AG09309 (cell line): ENCODE results near the gene GRPEL1.

ENCODE experiments used
- DNase-seq: peaks from one replicate; pipeline ENCODE4 v3.0.0-alpha.2; 2010; ENCODE audit warnings: low read depth
- H3K4me3 ChIP-seq: 2 replicates; pipeline ENCODE4 v1.5.1; 2011; ENCODE audit warnings: mild to moderate bottlenecking, low read depth, low read length, moderate library complexity; ENCODE audit not compliant: control insufficient read depth
- CTCF ChIP-seq: IDR thresholded peaks from 2 replicates; pipeline ENCODE4 v1.5.1; 2011; ENCODE audit warnings: mild to moderate bottlenecking, low read depth, low read length, inconsistent platforms; ENCODE audit not compliant: insufficient read depth, control insufficient read depth; ENCODE audit errors: missing control alignments

Gene GRPEL1

GRCh38 chr4:7016086-7016485 lies 51.8 kb downstream of the GRPEL1 start:
- TF ChIP-seq CTCF = no peak
- no peak overlapping the region for H3K4me3 ChIP-seq

GRCh38 chr4:7015383-7016035 lies 52.4 kb downstream of the GRPEL1 start:
- TF ChIP-seq CTCF = no peak
- DNase-seq = no peak
- H3K4me3 ChIP-seq = no peak overlapping the region

More at GRCh38 chr4:7016086-7016485, 51.8 kb downstream of the GRPEL1 start:
- DNase-seq = no peak

- no peak for TF ChIP-seq CTCF
- no peak for DNase-seq
- H3K4me3 ChIP-seq = no peak overlapping the region
Measured at GRCh38 chr4:7014815-7015214, 53.0 kb downstream of the GRPEL1 start.

- no peak for TF ChIP-seq CTCF
- no peak overlapping the region for H3K4me3 ChIP-seq
- DNase-seq = no peak
Measured at GRCh38 chr4:7013175-7013574, 54.7 kb downstream of the GRPEL1 start.

GRCh38 chr4:7009564-7009963 lies 58.3 kb downstream of the GRPEL1 start:
- no peak for DNase-seq
- H3K4me3 ChIP-seq = no peak overlapping the region
- TF ChIP-seq CTCF = no peak
